ENCODE data around the gene OSBPL3.

Gene OSBPL3

DNA sequence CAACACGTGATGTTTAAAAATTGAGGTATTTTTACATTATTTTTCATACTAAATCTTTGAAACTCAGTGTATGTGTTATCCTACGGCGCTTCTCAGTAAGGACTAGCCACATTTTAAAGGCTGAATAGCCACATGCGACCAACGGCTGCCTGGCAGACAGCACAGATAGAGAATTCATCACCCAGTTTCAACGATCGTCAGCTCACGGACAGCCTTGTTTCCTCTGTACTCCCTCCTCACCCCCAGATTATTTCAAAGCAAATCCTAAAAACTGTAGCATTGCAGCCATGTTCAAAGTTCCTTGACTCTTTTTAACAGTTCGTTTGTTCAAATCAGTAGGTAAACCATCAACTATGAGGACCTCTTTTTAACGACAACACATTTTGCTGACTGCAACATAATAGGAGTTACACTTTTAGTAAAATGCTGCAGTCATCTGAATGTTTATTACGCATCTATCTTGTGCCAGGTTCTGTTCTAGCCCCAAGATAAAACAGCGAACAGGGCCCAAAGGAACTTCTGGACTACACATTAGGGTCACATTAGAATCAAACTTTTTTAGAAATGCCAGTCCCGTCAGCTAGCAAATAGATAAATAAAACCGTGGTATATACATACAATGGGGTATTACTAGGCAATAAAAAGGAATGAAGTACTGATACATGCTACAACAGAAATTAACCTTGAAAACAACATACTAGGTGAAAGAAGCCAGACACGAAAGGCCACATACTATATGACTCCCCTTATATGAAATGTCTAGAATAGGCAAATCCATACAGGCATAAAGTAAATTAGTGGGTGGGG lies 5.7 kb downstream of the OSBPL3 start:
- TF ChIP-seq, protein P1, sequence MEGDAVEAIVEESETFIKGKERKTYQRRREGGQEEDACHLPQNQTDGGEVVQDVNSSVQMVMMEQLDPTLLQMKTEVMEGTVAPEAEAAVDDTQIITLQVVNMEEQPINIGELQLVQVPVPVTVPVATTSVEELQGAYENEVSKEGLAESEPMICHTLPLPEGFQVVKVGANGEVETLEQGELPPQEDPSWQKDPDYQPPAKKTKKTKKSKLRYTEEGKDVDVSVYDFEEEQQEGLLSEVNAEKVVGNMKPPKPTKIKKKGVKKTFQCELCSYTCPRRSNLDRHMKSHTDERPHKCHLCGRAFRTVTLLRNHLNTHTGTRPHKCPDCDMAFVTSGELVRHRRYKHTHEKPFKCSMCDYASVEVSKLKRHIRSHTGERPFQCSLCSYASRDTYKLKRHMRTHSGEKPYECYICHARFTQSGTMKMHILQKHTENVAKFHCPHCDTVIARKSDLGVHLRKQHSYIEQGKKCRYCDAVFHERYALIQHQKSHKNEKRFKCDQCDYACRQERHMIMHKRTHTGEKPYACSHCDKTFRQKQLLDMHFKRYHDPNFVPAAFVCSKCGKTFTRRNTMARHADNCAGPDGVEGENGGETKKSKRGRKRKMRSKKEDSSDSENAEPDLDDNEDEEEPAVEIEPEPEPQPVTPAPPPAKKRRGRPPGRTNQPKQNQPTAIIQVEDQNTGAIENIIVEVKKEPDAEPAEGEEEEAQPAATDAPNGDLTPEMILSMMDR (IDR thresholded peaks at IDR 0.05; ENCODE audit: insufficient read depth, low read depth, low read length, missing control alignments) = no peak
- DNase-seq (ENCODE audit: low read depth) = no peak
- H3K4me3 ChIP-seq (ENCODE audit: low read depth, low read length) = no peak overlapping the region

DNA sequence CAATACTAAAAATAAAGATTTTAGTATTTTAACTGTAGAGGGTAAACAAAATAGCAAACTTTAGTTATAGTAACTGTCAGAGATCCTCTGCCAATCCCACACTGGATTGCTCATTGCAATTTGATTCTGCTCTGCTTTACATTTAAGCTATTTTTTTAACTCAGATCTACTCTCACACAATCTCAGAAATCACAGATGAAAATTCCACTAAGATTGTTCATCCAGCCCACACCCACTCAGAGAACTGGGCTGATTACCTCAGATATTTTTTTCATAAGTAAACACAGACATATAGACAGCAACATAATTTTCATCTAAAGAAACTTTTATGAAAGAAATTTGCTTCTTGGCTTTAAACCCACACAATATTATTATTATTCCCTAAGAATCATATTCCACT lies 7.0 kb downstream of the OSBPL3 start:
- TF ChIP-seq, protein P1 (IDR thresholded peaks at IDR 0.05; ENCODE audit: insufficient read depth, low read depth, low read length, missing control alignments) = no peak
- no peak overlapping the region for H3K4me3 ChIP-seq (ENCODE audit: low read depth, low read length)
- DNase-seq (ENCODE audit: low read depth) = no peak

DNA sequence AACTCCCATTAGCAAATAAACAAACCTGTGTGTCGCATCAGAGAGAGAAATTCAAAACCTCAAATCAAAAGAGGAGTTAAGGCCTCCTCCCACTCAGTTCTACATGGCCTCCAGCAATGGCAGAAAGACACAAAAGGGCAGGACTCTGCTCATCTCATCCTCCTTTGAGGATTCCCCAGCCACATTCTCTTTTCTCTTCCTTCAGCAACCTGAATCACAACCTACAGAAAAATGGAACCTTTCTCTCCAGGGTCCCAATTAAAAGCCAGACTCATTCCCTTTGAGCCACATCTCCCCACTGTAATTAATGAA lies 7.9 kb downstream of the OSBPL3 start:
- H3K4me3 ChIP-seq (ENCODE audit: low read depth, low read length) = no peak overlapping the region
- TF ChIP-seq, protein P1 (IDR thresholded peaks at IDR 0.05; ENCODE audit: insufficient read depth, low read depth, low read length, missing control alignments) = no peak
- no peak for DNase-seq (ENCODE audit: low read depth)

DNA sequence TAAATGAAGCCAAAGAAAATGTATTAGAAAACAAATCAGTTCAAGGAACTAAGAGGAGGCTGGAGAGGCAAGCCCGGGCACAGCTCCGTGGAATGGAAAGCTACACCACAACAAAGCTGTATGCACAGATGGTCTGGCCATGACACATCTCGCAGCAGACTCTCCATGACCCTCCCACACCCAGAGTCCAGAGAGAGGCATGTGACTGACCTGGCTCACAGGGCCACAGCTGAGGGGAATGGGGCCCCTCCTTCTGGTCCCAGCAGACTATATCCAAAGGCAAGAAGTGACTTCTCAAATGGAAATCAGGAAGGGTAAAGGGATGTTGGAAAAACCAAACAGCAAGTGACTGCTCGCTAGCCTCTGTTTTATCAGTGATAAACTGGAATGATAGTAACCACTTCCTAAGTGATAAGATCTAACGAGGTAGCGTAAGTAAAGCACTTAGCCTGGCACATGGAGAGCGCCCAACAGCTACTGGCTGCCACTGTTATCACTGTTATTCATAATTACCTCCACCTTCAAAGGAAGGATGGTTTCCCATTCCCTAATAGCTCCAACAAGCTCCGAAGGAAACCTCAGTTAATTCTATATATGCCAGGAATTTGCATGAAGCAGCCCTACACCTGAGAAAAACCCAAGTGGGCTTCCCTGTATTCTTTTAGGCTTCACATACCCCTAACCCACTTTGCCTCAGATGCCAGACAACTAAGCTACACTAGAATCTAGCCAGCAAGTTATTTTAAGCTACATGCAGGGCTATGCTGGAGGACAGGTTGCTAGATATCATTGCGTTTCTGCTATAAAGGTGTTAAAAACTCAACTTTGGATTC lies 8.4 kb downstream of the OSBPL3 start:
- H3K4me3 ChIP-seq (ENCODE audit: low read depth, low read length) = no peak overlapping the region
- peak; percentile 23 for DNase-seq (ENCODE audit: low read depth)
- TF ChIP-seq, protein P1 (IDR thresholded peaks at IDR 0.05; ENCODE audit: insufficient read depth, low read depth, low read length, missing control alignments) = no peak

DNA sequence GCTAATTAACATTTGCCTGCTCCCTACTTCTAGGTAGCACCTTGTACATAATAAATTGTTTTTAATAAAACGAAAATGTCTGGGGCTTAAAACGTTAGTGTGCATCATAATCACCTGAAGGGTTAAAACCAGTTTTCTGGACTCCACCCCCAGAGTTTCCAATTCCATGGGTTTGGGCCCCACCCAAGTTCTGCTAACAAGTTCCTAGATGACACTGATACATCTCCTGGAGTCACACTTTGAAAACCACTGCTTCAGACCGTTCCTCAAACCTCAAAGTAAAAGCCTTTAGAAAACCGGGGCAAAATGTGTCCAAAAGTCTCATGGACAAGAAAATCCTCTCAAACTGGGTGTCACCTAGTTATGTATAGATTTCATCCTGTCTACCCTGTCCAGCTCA lies 9.3 kb downstream of the OSBPL3 start:
- no peak overlapping the region for H3K4me3 ChIP-seq (ENCODE audit: low read depth, low read length)
- no peak for DNase-seq (ENCODE audit: low read depth)
- TF ChIP-seq, protein P1 (IDR thresholded peaks at IDR 0.05; ENCODE audit: insufficient read depth, low read depth, low read length, missing control alignments) = no peak

DNA sequence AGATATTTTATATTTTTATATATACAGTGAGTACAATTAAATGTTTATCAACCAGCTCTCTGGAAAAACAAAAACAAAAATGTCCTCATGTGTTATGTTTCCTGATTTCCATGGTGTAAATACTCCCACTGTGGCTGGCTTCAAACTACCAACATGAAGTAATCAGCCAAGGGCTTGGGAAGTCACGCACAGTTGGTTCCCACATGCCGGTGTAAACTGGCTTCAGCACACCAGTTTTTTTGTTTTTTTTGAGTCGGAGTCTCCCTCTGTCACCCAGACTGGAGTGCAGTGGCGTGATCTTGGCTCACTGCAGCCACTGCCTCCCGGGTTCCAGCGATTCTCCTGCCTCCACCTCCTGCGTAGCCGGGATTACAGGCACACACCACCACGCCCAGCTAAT lies 11.8 kb downstream of the OSBPL3 start:
- H3K4me3 ChIP-seq (ENCODE audit: low read depth, low read length) = no peak overlapping the region
- DNase-seq (ENCODE audit: low read depth) = no peak

More for the DNA sequence above, 11.8 kb downstream of the OSBPL3 start:
- TF ChIP-seq, protein P1 (IDR thresholded peaks at IDR 0.05; ENCODE audit: insufficient read depth, low read depth, low read length, missing control alignments) = no peak
